Kidney epithelial cell (primary cell): ENCODE results near the gene TRAF2. TPM values are rescaled to one million over a fixed set of nuclear protein-coding genes. Genes with fewer than 3 reads are reported as not detected.

Experiments used
- DNase-seq: peaks from one replicate; pipeline ENCODE4 v3.0.0-alpha.2; 2010; ENCODE audit warnings: low read depth
- H3K27me3 ChIP-seq: 2 replicates; pipeline ENCODE4 v1.6.0; 2011; ENCODE audit warnings: low read length; ENCODE audit not compliant: control insufficient read depth, insufficient read depth
- H3K36me3 ChIP-seq: 2 replicates; pipeline ENCODE4 v1.5.1; 2011; ENCODE audit warnings: low read length; ENCODE audit not compliant: control insufficient read depth, insufficient read depth
- H3K4me3 ChIP-seq: 2 replicates; pipeline ENCODE4 v1.5.1; 2011; ENCODE audit warnings: low read depth, mild to moderate bottlenecking, control low read depth, low read length
- CTCF ChIP-seq: IDR thresholded peaks from 2 replicates; pipeline ENCODE4 v1.5.1; 2011; ENCODE audit warnings: mild to moderate bottlenecking, moderate library complexity, low read length, control low read depth, inconsistent platforms; ENCODE audit not compliant: insufficient read depth, poor library complexity, severe bottlenecking
- total RNA-seq: library from RNA; depleted of rRNA; stranded (reverse); fragments of >200 nt; gene quantifications from 2 replicates; pipeline ENCODE4 v1.2.3, GENCODE V29; 2015

Gene TRAF2
- total RNA-seq, 1 donor from 2014 or later: 17.5 TPM

DNA sequence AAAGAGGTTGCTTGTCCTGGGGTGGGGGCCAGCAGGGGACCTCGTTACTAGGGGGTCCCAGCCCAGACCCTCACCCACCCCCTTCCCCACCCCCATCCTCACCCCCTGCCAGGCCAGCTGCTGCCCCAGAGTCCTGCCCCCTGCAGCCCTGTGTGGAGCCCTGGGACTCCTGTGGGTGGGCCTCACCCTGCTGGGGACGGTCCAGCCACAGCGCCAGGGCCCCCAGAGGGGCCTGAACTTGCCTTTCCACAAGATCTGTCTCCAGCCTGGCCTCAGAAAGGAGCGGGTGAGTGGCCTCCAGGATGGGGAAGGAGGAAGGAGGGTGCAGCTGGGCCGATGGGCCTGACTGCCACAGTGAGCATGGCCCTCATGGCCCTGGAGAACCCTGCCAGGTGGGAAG lies 83.5 kb downstream of the TRAF2 start:
- H3K4me3 ChIP-seq: no peak overlapping the region
- H3K36me3 ChIP-seq: no peaks in the 10 kb centered on the region
- peaks cover 4% of the 10 kb centered on the region for H3K27me3 ChIP-seq
- DNase-seq: no peak
- no peak for TF ChIP-seq CTCF

GRCh38 chr9:136970361-136970760 lies 84.0 kb downstream of the TRAF2 start:
- Histone ChIP-seq H3K27me3 (peaks cover 4% of the 10 kb centered on the region), H3K4me3 (no peak overlapping the region), H3K36me3 (no peaks in the 10 kb centered on the region)
- DNase-seq: no peak
- TF ChIP-seq CTCF: no peak

DNA sequence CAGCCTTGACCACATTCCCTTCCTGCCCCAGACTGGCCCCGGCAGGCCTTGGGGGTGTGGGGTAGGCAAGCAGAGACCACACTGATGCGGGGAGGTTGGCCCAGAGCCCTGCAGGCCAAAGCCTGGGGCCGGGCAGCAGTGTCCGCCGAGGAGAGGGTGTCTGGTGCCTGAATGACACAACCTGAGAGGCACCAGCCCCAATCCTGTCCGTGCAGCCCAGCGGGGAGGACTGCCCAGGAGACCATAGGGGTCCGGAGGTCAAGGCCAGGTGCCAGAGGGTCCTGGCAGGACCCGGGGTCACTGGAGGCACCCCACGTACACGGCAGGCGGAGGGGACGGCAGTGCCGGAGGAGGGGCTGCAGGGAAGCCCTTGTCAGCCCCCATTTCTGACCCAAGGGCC lies 85.4 kb downstream of the TRAF2 start:
- Histone ChIP-seq H3K27me3 (peaks cover 2% of the 10 kb centered on the region), H3K36me3 (no peaks in the 10 kb centered on the region), H3K4me3 (no peak overlapping the region)
- TF ChIP-seq CTCF: no peak
- DNase-seq: no peak

- no peak overlapping the region for H3K4me3 ChIP-seq
- peaks cover 2% of the 10 kb centered on the region for H3K27me3 ChIP-seq
- TF ChIP-seq CTCF: no peak
- H3K36me3 ChIP-seq: no peaks in the 10 kb centered on the region
- no peak for DNase-seq
Observed at GRCh38 chr9:136972335-136972734, 86.0 kb downstream of the TRAF2 start.

- H3K36me3 ChIP-seq: no peaks in the 10 kb centered on the region
- H3K4me3 ChIP-seq: no peak overlapping the region
- no peak for TF ChIP-seq CTCF
- no peak for DNase-seq
- H3K27me3 ChIP-seq: peaks cover 2% of the 10 kb centered on the region
Observed at GRCh38 chr9:136972743-136973142, 86.4 kb downstream of the TRAF2 start.
